Measurements from ENCODE around the gene RPP40. TPM values are rescaled to one million over a fixed set of nuclear protein-coding genes. Genes with fewer than 3 reads are reported as not detected.

Gene RPP40
- polyA plus RNA-seq, 4 donors, result 2.2 to 10.6 (median 6.4) TPM

- no peak for DNase-seq
- Histone ChIP-seq H3K4me1 (ENCODE audit: control insufficient read depth in 3 of 3, insufficient read depth in 2 of 3, low read depth in 1 of 3, low read length in 2 of 3) (no peaks in the 10 kb centered on the region), H3K27me3 (ENCODE audit: control insufficient read depth in 3 of 3, insufficient read depth in 3 of 3, low read length in 3 of 3) (no peaks in the 10 kb centered on the region), H3K36me3 (ENCODE audit: control insufficient read depth in 3 of 3, insufficient read depth in 2 of 3, low read depth in 1 of 3, low read length in 3 of 3) (peaks cover 7 to 71% (median 18%) of the 10 kb centered on the region in 3 donors), H3K9me3 (ENCODE audit: control insufficient read depth in 2 of 2, insufficient read depth in 1 of 2, low read depth in 1 of 2, low read length in 1 of 2) (peaks cover 0 to 3% of the 10 kb centered on the region in 2 donors), H3K4me3 (ENCODE audit: low read depth in 1 of 3, low read length in 3 of 3) (no peak overlapping the region), H3K27ac (ENCODE audit: low read depth in 1 of 3, low read length in 2 of 3) (no peak overlapping the region)
- WGBS, 3 donors, result 85 to 90% (median 88%) methylated on average over 13 of the region's 13 CpGs
- no peak for FAIRE-seq
Observed at GRCh38 chr6:4947716-4948115, 56.1 kb downstream of the RPP40 start.

- no peaks in the 10 kb centered on the region for H3K4me1 ChIP-seq (ENCODE audit: control insufficient read depth in 3 of 3, insufficient read depth in 2 of 3, low read depth in 1 of 3, low read length in 2 of 3)
- peaks cover 7 to 63% (median 16%) of the 10 kb centered on the region in 3 donors for H3K36me3 ChIP-seq (ENCODE audit: control insufficient read depth in 3 of 3, insufficient read depth in 2 of 3, low read depth in 1 of 3, low read length in 3 of 3)
- H3K9me3 ChIP-seq (ENCODE audit: control insufficient read depth in 2 of 2, insufficient read depth in 1 of 2, low read depth in 1 of 2, low read length in 1 of 2), result peaks cover 0 to 3% of the 10 kb centered on the region in 2 donors
- no peak overlapping the region for H3K27ac ChIP-seq (ENCODE audit: low read depth in 1 of 3, low read length in 2 of 3)
- DNase-seq (no peak), FAIRE-seq (no peak)
- 92 to 98% (median 96%) methylated on average over 11 of the region's 11 CpGs for WGBS, 3 donors
- no peaks in the 10 kb centered on the region for H3K27me3 ChIP-seq (ENCODE audit: control insufficient read depth in 3 of 3, insufficient read depth in 3 of 3, low read length in 3 of 3)
- H3K4me3 ChIP-seq (ENCODE audit: low read depth in 1 of 3, low read length in 3 of 3), result no peak overlapping the region
Observed at GRCh38 chr6:4946521-4946920, 57.3 kb downstream of the RPP40 start.

Other genes starting within 250 kb of the RPP40 start
- gene CDYL, start 227.6 kb downstream of the RPP40 start, polyA plus RNA-seq, result 10 to 100 TPM in 1 of 4 donors, 1 to 10 TPM in 3; 6.2 to 15.4 (median 7.4) TPM
- gene PPP1R3G, start 81.3 kb upstream of the RPP40 start, polyA plus RNA-seq, result 1 to 10 TPM in 1 of 4 donors, under 1 TPM in 1, not detected in 2; 0.28 to 4.1 TPM